Adrenal gland (tissue), 5 donors: ENCODE results near the gene ABAT.

Experiments
- CTCF ChIP-seq, 6 experiments: fragments of 450-650 bp in 4 of 6; fragments of 200-600 bp in 2 of 6; sonication (generic) in 1 of 6; IDR thresholded peaks; 1 replicate in 5 of 6; 2 replicates in 1 of 6; pipeline versions ENCODE4 v1.5.1 to v1.8.0; 2016 to 2021; ENCODE audit warnings: antibody characterized with exemption in 6 of 6, mild to moderate bottlenecking in 2 of 6, moderate library complexity in 1 of 6
- POLR2A ChIP-seq, 2 donors: fragments of 450-650 bp; IDR thresholded peaks; one replicate each; pipeline ENCODE4 v1.6.1; 2017; ENCODE audit warnings: antibody characterized with exemption in 2 of 2, mild to moderate bottlenecking in 2 of 2, moderate library complexity in 1 of 2
- donor health status: DM: no; HTN: no; CAD: no.

GRCh38 chr16:8679151-8679550, 4.7 kb downstream of the ABAT start:
- no peak for TF ChIP-seq POLR2A (IDR thresholded peaks at IDR 0.05)
- TF ChIP-seq CTCF (IDR thresholded peaks at IDR 0.05), result no peak
